GM18861 (cell line): Measurements from ENCODE around the gene SH3BGRL2.

ENCODE experiments used
- ATAC-seq: cut with Tn5 transposase; IDR thresholded peaks from one replicate; pipeline ENCODE4 v1.9.1; 2021; ENCODE audit not compliant: unreplicated experiment

Gene SH3BGRL2

GRCh38 chr6:79694623-79695343 lies 63.7 kb downstream of the SH3BGRL2 start:
- no peak for ATAC-seq

GRCh38 chr6:79697430-79697829 lies 66.3 kb downstream of the SH3BGRL2 start:
- ATAC-seq: no peak

GRCh38 chr6:79699606-79700005 lies 68.5 kb downstream of the SH3BGRL2 start:
- no peak for ATAC-seq

- no peak for ATAC-seq
These were observed 71.6 kb downstream of the SH3BGRL2 start for GRCh38 chr6:79702691-79703090.

- no peak for ATAC-seq
These were observed 73.1 kb downstream of the SH3BGRL2 start for GRCh38 chr6:79704200-79704599.

GRCh38 chr6:79705456-79705995 lies 74.4 kb downstream of the SH3BGRL2 start:
- no peak for ATAC-seq

GRCh38 chr6:79706527-79706926 lies 75.4 kb downstream of the SH3BGRL2 start:
- no peak for ATAC-seq

- ATAC-seq: no peak
These were observed 76.5 kb downstream of the SH3BGRL2 start for GRCh38 chr6:79707621-79708020.

- ATAC-seq: no peak
These were observed 77.1 kb downstream of the SH3BGRL2 start for GRCh38 chr6:79708095-79708791.

GRCh38 chr6:79710127-79710526 lies 79.0 kb downstream of the SH3BGRL2 start:
- ATAC-seq: no peak

GRCh38 chr6:79711167-79711566 lies 80.0 kb downstream of the SH3BGRL2 start:
- no peak for ATAC-seq

GRCh38 chr6:79712144-79712543 lies 81.0 kb downstream of the SH3BGRL2 start:
- no peak for ATAC-seq

- no peak for ATAC-seq
These were observed 81.5 kb downstream of the SH3BGRL2 start for GRCh38 chr6:79712616-79713135.

GRCh38 chr6:79713701-79714322 lies 82.7 kb downstream of the SH3BGRL2 start:
- no peak for ATAC-seq

- ATAC-seq: no peak
These were observed 86.9 kb downstream of the SH3BGRL2 start for GRCh38 chr6:79717989-79718388.

- ATAC-seq: no peak
These were observed 87.5 kb downstream of the SH3BGRL2 start for GRCh38 chr6:79718509-79719247.

- no peak for ATAC-seq
These were observed 88.3 kb downstream of the SH3BGRL2 start for GRCh38 chr6:79719248-79719960.

GRCh38 chr6:79724816-79725215 lies 93.7 kb downstream of the SH3BGRL2 start:
- no peak for ATAC-seq

GRCh38 chr6:79731471-79731870 lies 100.3 kb downstream of the SH3BGRL2 start:
- ATAC-seq: no peak

GRCh38 chr6:79733388-79733787 lies 102.3 kb downstream of the SH3BGRL2 start:
- ATAC-seq: no peak
